Lung (tissue), 12 donors: ENCODE data around the gene VEZT. TPM values are rescaled to one million over a fixed set of nuclear protein-coding genes. Genes with fewer than 3 reads are reported as not detected.

Source experiments
- ATAC-seq: fragments of 200-7000 bp; cut with Tn5 transposase; one replicate; pipeline ENCODE4 v1.9.1; 2020; ENCODE audit warnings: moderate number of reproducible peaks; ENCODE audit not compliant: insufficient read depth, low FRiP score
- DNase-seq, 3 donors: peaks; one replicate each; pipeline ENCODE4 v3.0.0-alpha.2; 2013 to 2017
- H3K27ac ChIP-seq, 2 donors: one replicate each; pipeline ENCODE4 v1.5.1; 2013; ENCODE audit warnings: mild to moderate bottlenecking in 2 of 2, moderate library complexity in 2 of 2, control low read depth in 1 of 2, inconsistent platforms in 1 of 2, low read depth in 1 of 2, low read length in 1 of 2
- H3K27me3 ChIP-seq, 3 donors: one replicate each; pipeline ENCODE4 v1.5.1; 2013; ENCODE audit warnings: low read length in 2 of 3; ENCODE audit not compliant: control insufficient read depth in 3 of 3, insufficient read depth in 3 of 3
- H3K36me3 ChIP-seq, 4 donors: one replicate each; pipeline ENCODE4 v1.5.1; 2013; ENCODE audit warnings: low read length in 4 of 4, mild to moderate bottlenecking in 1 of 4, moderate library complexity in 1 of 4; ENCODE audit not compliant: control insufficient read depth in 4 of 4, insufficient read depth in 4 of 4
- H3K4me1 ChIP-seq, 5 donors: one replicate each; pipeline ENCODE4 v1.5.1; 2013; ENCODE audit warnings: low read length in 5 of 5, mild to moderate bottlenecking in 2 of 5, moderate library complexity in 1 of 5; ENCODE audit not compliant: control insufficient read depth in 5 of 5, insufficient read depth in 5 of 5
- H3K4me3 ChIP-seq: one replicate; pipeline ENCODE4 v1.5.1; 2013; ENCODE audit warnings: mild to moderate bottlenecking, control low read depth, moderate library complexity
- H3K9ac ChIP-seq, 2 donors: one replicate each; pipeline ENCODE4 v1.5.1; 2013; ENCODE audit warnings: low read length in 2 of 2, control low read depth in 1 of 2; ENCODE audit not compliant: insufficient read depth in 1 of 2
- H3K9me3 ChIP-seq, 4 donors: one replicate each; pipeline ENCODE4 v1.5.1; 2013; ENCODE audit warnings: low read length in 3 of 4, mild to moderate bottlenecking in 1 of 4, moderate library complexity in 1 of 4; ENCODE audit not compliant: control insufficient read depth in 4 of 4, insufficient read depth in 3 of 4
- WGBS, 2 donors: extraction: QIAGEN DNeasy Blood & Tissue Kit; methylation state at CpG; one replicate each; pipeline ENCODE4 v1.1.7; 2013; 5-methylcytosine and 5-hydroxymethylcytosine counted together
- polyA plus RNA-seq, 2 donors: library from polyadenylated mRNA; stranded (reverse); fragments of 200-250 nt; gene quantifications; one replicate each; pipeline ENCODE4 v1.2.1, GENCODE V29; 2013
- total RNA-seq, 2 donors: library from RNA; depleted of rRNA in 1 of 2; stranded (reverse); fragments of >200 nt in 1 of 2; gene quantifications; one replicate each; pipeline ENCODE4 v1.2.1, GENCODE V29; 2014 to 2021
- TF ChIP-seq, protein P1 (sequence below): IDR thresholded peaks from 2 replicates; pipeline ENCODE4 v1.5.1; 2012; ENCODE audit warnings: mild to moderate bottlenecking; ENCODE audit errors: control extremely low read depth, extremely low read depth
- donor health status: control.
- donor health status: control.
- donor health status: Bipolar disorder and iron deficiency.
- donor health status: healthy.
- donor health status: DM: yes; HTN: yes; CAD: no.

The VEZT gene
- total and polyA plus RNA-seq, 4 donors = 28.6 to 144 (median 47.3) TPM

GRCh38 chr12:95336387-95337067 is 118.9 kb downstream of the VEZT start:
- ATAC-seq (peak; percentile 82), DNase-seq (peak; percentile 88 to 94 (median 93))
- TF ChIP-seq, protein P1, sequence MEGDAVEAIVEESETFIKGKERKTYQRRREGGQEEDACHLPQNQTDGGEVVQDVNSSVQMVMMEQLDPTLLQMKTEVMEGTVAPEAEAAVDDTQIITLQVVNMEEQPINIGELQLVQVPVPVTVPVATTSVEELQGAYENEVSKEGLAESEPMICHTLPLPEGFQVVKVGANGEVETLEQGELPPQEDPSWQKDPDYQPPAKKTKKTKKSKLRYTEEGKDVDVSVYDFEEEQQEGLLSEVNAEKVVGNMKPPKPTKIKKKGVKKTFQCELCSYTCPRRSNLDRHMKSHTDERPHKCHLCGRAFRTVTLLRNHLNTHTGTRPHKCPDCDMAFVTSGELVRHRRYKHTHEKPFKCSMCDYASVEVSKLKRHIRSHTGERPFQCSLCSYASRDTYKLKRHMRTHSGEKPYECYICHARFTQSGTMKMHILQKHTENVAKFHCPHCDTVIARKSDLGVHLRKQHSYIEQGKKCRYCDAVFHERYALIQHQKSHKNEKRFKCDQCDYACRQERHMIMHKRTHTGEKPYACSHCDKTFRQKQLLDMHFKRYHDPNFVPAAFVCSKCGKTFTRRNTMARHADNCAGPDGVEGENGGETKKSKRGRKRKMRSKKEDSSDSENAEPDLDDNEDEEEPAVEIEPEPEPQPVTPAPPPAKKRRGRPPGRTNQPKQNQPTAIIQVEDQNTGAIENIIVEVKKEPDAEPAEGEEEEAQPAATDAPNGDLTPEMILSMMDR = peak; percentile 88
- no peaks in the 10 kb centered on the region for H3K9me3 ChIP-seq
- WGBS, 2 donors = 39 to 56% methylated on average over 10 of the region's 10 CpGs
- H3K4me1 ChIP-seq = peaks cover 0 to 6% (median 0%) of the 10 kb centered on the region in 5 donors
- H3K9ac ChIP-seq = peak overlapping the region in 1 of 2 donors; percentile 43
- H3K27me3 ChIP-seq = no peaks in the 10 kb centered on the region
- H3K27ac ChIP-seq = peak overlapping the region; percentile 49 to 73
- no peaks in the 10 kb centered on the region for H3K36me3 ChIP-seq
- H3K4me3 ChIP-seq = no peak overlapping the region

- H3K27me3 ChIP-seq = no peaks in the 10 kb centered on the region
- no peak for ATAC-seq
- H3K27ac ChIP-seq = no peak overlapping the region
- H3K9me3 ChIP-seq = no peaks in the 10 kb centered on the region
- H3K9ac ChIP-seq = no peak overlapping the region
- no peak overlapping the region for H3K4me3 ChIP-seq
- 68 to 84% methylated on average over 5 of the region's 5 CpGs for WGBS, 2 donors
- no peak for DNase-seq
- TF ChIP-seq, protein P1 = no peak
- peaks cover 0 to 6% (median 0%) of the 10 kb centered on the region in 5 donors for H3K4me1 ChIP-seq
- no peaks in the 10 kb centered on the region for H3K36me3 ChIP-seq
Measured at GRCh38 chr12:95337146-95337545, 119.5 kb downstream of the VEZT start.

DNA sequence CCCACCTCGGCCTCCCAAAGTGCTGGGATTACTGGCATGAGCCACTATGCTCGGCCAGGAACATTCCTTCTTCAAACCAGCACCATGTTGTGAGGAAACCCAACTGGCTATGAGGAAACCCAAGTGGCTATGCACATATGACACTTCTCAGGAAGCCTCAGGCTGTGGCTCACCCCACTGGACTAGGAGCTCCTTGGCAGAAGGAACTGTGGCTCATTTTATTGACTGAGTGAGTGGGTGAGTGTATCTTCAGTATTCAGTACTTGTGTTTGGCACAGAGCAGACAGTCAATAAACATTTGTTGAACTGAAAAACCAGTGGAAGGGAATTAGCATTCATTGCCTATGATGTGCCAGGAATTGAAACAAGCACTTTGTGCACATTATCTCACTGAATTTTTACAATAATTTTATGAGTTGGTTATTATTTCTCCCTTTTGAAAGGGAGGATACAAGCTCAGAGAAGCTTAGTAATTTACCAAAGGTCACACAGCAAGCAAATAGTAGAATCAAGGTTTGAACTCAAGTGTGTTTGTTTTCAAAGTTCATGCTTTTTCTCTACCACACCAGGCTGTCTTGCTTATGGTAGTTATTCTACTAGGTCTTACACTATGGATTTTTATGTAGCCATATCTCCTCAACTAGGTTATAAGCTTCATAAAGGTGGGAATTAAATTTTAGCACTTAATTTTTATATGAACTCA is 121.6 kb downstream of the VEZT start:
- Histone ChIP-seq H3K4me3 (no peak overlapping the region), H3K9ac (no peak overlapping the region), H3K4me1 (peaks cover 0 to 6% (median 0%) of the 10 kb centered on the region in 5 donors), H3K36me3 (no peaks in the 10 kb centered on the region), H3K27ac (no peak overlapping the region), H3K9me3 (no peaks in the 10 kb centered on the region), H3K27me3 (no peaks in the 10 kb centered on the region)
- ATAC-seq = no peak
- DNase-seq = no peak
- TF ChIP-seq, protein P1 = no peak
- WGBS, 2 donors = 85 to 88% methylated on average over 2 of the region's 2 CpGs
